ENCODE data around the gene STRIP1.

DNA sequence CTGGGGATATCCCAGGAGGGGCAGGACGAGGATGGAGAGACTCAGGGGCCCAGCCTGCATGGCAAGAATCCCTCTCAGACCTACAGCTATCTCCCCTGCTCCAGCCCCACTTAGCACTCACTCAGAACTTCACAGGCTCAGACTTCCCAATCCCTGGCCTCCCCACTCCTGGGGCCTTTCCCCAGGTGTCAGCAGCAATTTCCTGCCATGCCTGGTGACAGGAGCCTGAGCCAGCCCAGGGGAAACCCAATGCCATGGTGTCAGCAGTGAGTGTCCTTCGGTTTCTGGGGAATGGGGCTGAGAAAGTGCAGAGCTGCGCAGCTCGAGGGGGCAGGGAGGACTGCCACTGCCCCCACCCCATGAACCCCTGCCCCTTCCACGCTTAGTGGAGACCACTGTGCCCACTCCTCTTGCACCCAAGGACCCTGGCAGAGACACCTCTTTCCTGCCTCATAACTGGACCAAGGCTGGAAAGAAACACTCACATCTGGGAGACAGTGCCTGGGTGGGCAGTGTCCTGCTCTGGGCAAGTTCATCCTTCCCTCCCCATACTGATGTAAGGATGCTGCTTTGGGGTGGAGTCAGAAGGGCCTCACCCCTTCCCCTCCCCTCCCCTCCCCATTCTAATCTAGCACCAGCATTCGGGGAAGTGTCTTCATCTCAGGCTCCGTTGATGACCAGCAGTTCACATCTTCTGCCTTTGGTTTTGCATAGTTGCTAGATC lies 60.7 kb downstream of the STRIP1 start:
- TF ChIP-seq, protein P1, sequence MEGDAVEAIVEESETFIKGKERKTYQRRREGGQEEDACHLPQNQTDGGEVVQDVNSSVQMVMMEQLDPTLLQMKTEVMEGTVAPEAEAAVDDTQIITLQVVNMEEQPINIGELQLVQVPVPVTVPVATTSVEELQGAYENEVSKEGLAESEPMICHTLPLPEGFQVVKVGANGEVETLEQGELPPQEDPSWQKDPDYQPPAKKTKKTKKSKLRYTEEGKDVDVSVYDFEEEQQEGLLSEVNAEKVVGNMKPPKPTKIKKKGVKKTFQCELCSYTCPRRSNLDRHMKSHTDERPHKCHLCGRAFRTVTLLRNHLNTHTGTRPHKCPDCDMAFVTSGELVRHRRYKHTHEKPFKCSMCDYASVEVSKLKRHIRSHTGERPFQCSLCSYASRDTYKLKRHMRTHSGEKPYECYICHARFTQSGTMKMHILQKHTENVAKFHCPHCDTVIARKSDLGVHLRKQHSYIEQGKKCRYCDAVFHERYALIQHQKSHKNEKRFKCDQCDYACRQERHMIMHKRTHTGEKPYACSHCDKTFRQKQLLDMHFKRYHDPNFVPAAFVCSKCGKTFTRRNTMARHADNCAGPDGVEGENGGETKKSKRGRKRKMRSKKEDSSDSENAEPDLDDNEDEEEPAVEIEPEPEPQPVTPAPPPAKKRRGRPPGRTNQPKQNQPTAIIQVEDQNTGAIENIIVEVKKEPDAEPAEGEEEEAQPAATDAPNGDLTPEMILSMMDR (IDR thresholded peaks at IDR 0.05), result no peak
- no peak for TF ChIP-seq POLR2A (IDR thresholded peaks at IDR 0.05)

Measured in uterus (tissue), 2 donors.